GM19351 (cell line): ENCODE measurements around the gene CDCA4.

ENCODE experiments used
- ATAC-seq: cut with Tn5 transposase; IDR thresholded peaks from one replicate; pipeline ENCODE4 v1.9.1; 2021; ENCODE audit warnings: mild to moderate bottlenecking, moderate library complexity; ENCODE audit not compliant: unreplicated experiment

The CDCA4 gene

GRCh38 chr14:104965561-104966231, 55.2 kb downstream of the CDCA4 start:
- no peak for ATAC-seq

GRCh38 chr14:104964546-104964945, 56.3 kb downstream of the CDCA4 start:
- no peak for ATAC-seq
